ENCODE measurements around the gene BTBD9. TPM values are rescaled to one million over a fixed set of nuclear protein-coding genes. Genes with fewer than 3 reads are reported as not detected.

The BTBD9 gene
- total and polyA plus RNA-seq, 2 experiments from 2014 or later, result 10.0 to 13.7 TPM

DNA sequence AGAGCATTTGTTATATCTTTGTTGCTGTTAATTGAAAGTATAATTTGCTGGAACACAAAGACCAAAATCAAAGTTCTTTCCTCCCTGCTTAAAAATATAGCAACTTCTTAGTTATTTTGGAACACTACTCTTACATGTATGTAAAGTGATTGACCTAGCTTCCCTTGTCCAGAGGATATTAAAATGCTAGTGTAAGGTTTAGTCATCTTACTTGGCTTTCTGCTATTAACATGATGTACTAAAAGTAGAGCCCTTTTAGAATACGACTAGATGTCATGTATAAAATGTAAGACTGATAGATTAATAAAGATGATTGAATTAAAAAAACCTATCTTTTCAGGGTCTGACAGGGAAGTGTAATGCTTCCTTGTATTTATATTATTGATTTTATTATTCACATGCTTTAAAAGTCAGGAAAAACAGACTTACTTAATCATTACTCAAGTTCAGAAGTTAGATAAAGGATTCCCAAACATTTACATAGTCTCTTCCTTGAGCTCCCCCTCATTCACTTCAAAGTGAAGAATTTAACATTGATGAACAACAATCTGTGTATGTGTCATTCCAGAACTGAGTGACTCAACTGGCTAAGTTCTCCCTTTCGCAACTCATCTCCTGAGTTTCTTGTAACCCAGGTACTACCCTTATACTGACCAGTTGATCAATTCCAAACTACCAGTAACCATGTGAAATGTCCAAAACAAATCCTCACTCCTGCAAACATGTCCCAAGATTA lies 50.9 kb downstream of the BTBD9 start:
- TF ChIP-seq EZH2 (IDR thresholded peaks at IDR 0.05; ENCODE audit: insufficient read depth, poor library complexity, severe bottlenecking) (no peak), EZH2phosphoT487 (IDR thresholded peaks at IDR 0.05; ENCODE audit: insufficient read depth, low read depth) (no peak)
- peaks cover 32% of the 10 kb centered on the region for H3F3A ChIP-seq (ENCODE audit: insufficient read depth)
- no peaks in the 10 kb centered on the region for H3K9me3 ChIP-seq (ENCODE audit: low read depth)
- peak overlapping the region; percentile 22 for H3K4me2 ChIP-seq (ENCODE audit: unreplicated experiment)
- H3K27ac ChIP-seq, result 0 out of 2 replicates have a peak overlapping the region, but pooled peaks have one; percentile 21
- no peak overlapping the region for H3K4me3 ChIP-seq
- H3K9me2 ChIP-seq (ENCODE audit: insufficient read depth), result no peaks in the 10 kb centered on the region
- H3K36me3 ChIP-seq (ENCODE audit: low read depth), result peaks cover 4% of the 10 kb centered on the region; the same call in 1 of the 2 replicates
- peak; percentile 80 for DNase-seq
- H3K27me3 ChIP-seq (replicated peaks; ENCODE audit: insufficient read depth), result no peaks in the 10 kb centered on the region
- 83 to 85% methylated on average over 2 of the region's 2 CpGs for WGBS, 2 experiments (ENCODE audit: low coverage in 1 of 2, low lambda C conversion rate in 2 of 2, missing lambda C conversion rate in 2 of 2)
- no peak overlapping the region for H2AFZ ChIP-seq
- H3K79me2 ChIP-seq (ENCODE audit: insufficient read depth), result no peaks in the 10 kb centered on the region
- no peak overlapping the region for H3K9ac ChIP-seq
- in situ Hi-C loops (cut with MboI), result no loop called here
- peaks cover 25% of the 10 kb centered on the region for H3K4me1 ChIP-seq (ENCODE audit: insufficient read depth)
- no peaks in the 10 kb centered on the region for H4K20me1 ChIP-seq (ENCODE audit: insufficient read depth)

DNA sequence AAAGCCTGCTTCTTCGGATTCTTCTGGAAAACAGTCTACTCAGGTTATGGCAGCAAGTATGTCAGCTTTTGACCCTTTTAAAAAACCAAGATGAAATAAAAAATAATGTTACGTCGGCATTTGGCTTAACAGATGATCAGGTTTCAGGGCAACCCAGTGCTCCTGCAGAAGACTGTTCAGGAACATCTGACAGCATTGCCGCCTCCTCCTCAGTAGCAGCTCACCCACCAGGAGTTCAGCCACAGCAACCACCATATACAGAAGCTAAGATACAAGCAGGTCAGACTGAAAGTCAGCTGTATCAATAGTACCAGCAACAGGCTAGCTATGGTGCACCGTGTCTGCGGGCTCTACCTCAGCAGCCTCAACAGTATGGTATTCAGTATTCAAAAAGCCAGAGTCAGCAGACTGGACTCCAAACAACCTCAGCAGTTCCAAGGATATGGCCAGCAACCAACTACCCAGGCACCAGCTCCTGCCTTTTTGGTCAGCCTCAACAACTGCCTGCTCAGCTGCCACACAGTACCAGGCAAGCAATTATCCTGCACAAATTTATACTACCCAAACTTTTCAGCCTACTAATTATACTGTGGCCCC lies 51.9 kb downstream of the BTBD9 start:
- Histone ChIP-seq H3K27ac (no peak overlapping the region), H3K4me2 (ENCODE audit: unreplicated experiment) (no peak overlapping the region), H3K9me3 (ENCODE audit: low read depth) (no peaks in the 10 kb centered on the region), H3K4me1 (ENCODE audit: insufficient read depth) (peaks cover 17% of the 10 kb centered on the region), H4K20me1 (ENCODE audit: insufficient read depth) (no peaks in the 10 kb centered on the region), H3K4me3 (no peak overlapping the region), H3K9me2 (ENCODE audit: insufficient read depth) (no peaks in the 10 kb centered on the region), H3K36me3 (ENCODE audit: low read depth) (peaks cover 4% of the 10 kb centered on the region; the same call in 1 of the 2 replicates), H3K9ac (no peak overlapping the region), H3K27me3 (replicated peaks; ENCODE audit: insufficient read depth) (no peaks in the 10 kb centered on the region), H2AFZ (no peak overlapping the region), H3K79me2 (ENCODE audit: insufficient read depth) (no peaks in the 10 kb centered on the region), H3F3A (ENCODE audit: insufficient read depth) (peaks cover 26% of the 10 kb centered on the region)
- no peak for DNase-seq
- in situ Hi-C loops (cut with MboI), result no loop called here
- WGBS, 2 experiments (ENCODE audit: low coverage in 1 of 2, low lambda C conversion rate in 2 of 2, missing lambda C conversion rate in 2 of 2), result 98 to 100% methylated on average over 6 of the region's 6 CpGs
- TF ChIP-seq EZH2phosphoT487 (IDR thresholded peaks at IDR 0.05; ENCODE audit: insufficient read depth, low read depth) (no peak), EZH2 (IDR thresholded peaks at IDR 0.05; ENCODE audit: insufficient read depth, poor library complexity, severe bottlenecking) (no peak)

DNA sequence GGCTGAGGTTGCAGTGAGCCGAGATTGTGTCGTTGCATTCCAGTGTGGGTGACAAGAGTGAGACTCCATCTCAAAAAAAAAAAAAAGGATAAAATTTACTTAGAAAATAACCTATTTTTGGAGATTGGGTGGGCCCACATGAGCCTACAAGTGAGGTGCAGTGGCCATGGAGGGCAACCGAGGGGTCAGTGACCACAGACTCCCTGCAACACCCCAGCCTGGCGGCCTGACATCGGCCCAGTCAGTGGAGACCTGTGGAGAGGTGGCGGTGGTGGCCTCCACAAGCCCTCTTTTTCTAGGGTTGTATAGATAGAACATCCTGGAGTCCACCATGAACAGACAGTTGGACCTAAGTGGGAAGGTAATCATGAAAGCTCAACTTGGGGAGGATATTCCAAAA lies 52.7 kb downstream of the BTBD9 start:
- H3K9ac ChIP-seq, result no peak overlapping the region
- in situ Hi-C loops (cut with MboI), result no loop called here
- H3K27me3 ChIP-seq (replicated peaks; ENCODE audit: insufficient read depth), result no peaks in the 10 kb centered on the region
- peaks cover 4% of the 10 kb centered on the region; the same call in 1 of the 2 replicates for H3K36me3 ChIP-seq (ENCODE audit: low read depth)
- TF ChIP-seq EZH2phosphoT487 (IDR thresholded peaks at IDR 0.05; ENCODE audit: insufficient read depth, low read depth), result no peak
- no peak for TF ChIP-seq EZH2 (IDR thresholded peaks at IDR 0.05; ENCODE audit: insufficient read depth, poor library complexity, severe bottlenecking)
- H3F3A ChIP-seq (ENCODE audit: insufficient read depth), result peaks cover 24% of the 10 kb centered on the region
- no peaks in the 10 kb centered on the region for H3K9me3 ChIP-seq (ENCODE audit: low read depth)
- no peak overlapping the region for H3K27ac ChIP-seq
- no peak overlapping the region for H2AFZ ChIP-seq
- 95 to 98% methylated on average over 6 of the region's 6 CpGs for WGBS, 2 experiments (ENCODE audit: low coverage in 1 of 2, low lambda C conversion rate in 2 of 2, missing lambda C conversion rate in 2 of 2)
- no peak overlapping the region for H3K4me2 ChIP-seq (ENCODE audit: unreplicated experiment)
- H4K20me1 ChIP-seq (ENCODE audit: insufficient read depth), result no peaks in the 10 kb centered on the region
- no peak overlapping the region for H3K4me3 ChIP-seq
- peaks cover 16% of the 10 kb centered on the region for H3K4me1 ChIP-seq (ENCODE audit: insufficient read depth)
- no peaks in the 10 kb centered on the region for H3K9me2 ChIP-seq (ENCODE audit: insufficient read depth)
- DNase-seq, result no peak
- no peaks in the 10 kb centered on the region for H3K79me2 ChIP-seq (ENCODE audit: insufficient read depth)

GRCh38 chr6:38584731-38585130 lies 55.0 kb downstream of the BTBD9 start:
- H3K27ac ChIP-seq, result no peak overlapping the region
- no peaks in the 10 kb centered on the region for H3K27me3 ChIP-seq (replicated peaks; ENCODE audit: insufficient read depth)
- H2AFZ ChIP-seq, result no peak overlapping the region
- in situ Hi-C loops (cut with MboI), result no loop called here
- H3K4me3 ChIP-seq, result no peak overlapping the region
- H3K9ac ChIP-seq, result no peak overlapping the region
- no peaks in the 10 kb centered on the region for H4K20me1 ChIP-seq (ENCODE audit: insufficient read depth)
- TF ChIP-seq EZH2phosphoT487 (IDR thresholded peaks at IDR 0.05; ENCODE audit: insufficient read depth, low read depth) (no peak), EZH2 (IDR thresholded peaks at IDR 0.05; ENCODE audit: insufficient read depth, poor library complexity, severe bottlenecking) (no peak)
- peaks cover 20% of the 10 kb centered on the region for H3F3A ChIP-seq (ENCODE audit: insufficient read depth)
- no peaks in the 10 kb centered on the region for H3K36me3 ChIP-seq (ENCODE audit: low read depth)
- H3K9me3 ChIP-seq (ENCODE audit: low read depth), result no peaks in the 10 kb centered on the region
- DNase-seq, result peak; percentile 3
- 56 to 64% methylated on average over 2 of the region's 2 CpGs for WGBS, 2 experiments (ENCODE audit: low coverage in 1 of 2, low lambda C conversion rate in 2 of 2, missing lambda C conversion rate in 2 of 2)
- H3K4me1 ChIP-seq (ENCODE audit: insufficient read depth), result peaks cover 16% of the 10 kb centered on the region
- H3K9me2 ChIP-seq (ENCODE audit: insufficient read depth), result no peaks in the 10 kb centered on the region
- no peak overlapping the region for H3K4me2 ChIP-seq (ENCODE audit: unreplicated experiment)
- H3K79me2 ChIP-seq (ENCODE audit: insufficient read depth), result no peaks in the 10 kb centered on the region

All from GM23248 (cell line).